ENCODE results near the gene SYNGR1.

Gene SYNGR1

GRCh38 chr22:39303358-39303757 is 46.4 kb upstream of the SYNGR1 start:
- Histone ChIP-seq H3K27me3 (peaks cover 50% of the 10 kb centered on the region), H3K9me3 (no peaks in the 10 kb centered on the region)
- TF ChIP-seq CTCF (IDR thresholded peaks at IDR 0.05): no peak

GRCh38 chr22:39303892-39304671 is 45.7 kb upstream of the SYNGR1 start:
- H3K4me1 ChIP-seq (ENCODE audit: control insufficient read depth in 1 of 2, insufficient read depth in 1 of 2, low read depth in 1 of 2, low read length in 1 of 2): peaks cover 7 to 10% of the 10 kb centered on the region in 2 experiments
- no peaks in the 10 kb centered on the region for H3K9me3 ChIP-seq
- H3K27me3 ChIP-seq: peaks cover 53% of the 10 kb centered on the region
- H3K36me3 ChIP-seq: no peaks in the 10 kb centered on the region
- no peak overlapping the region for H3K27ac ChIP-seq
- H3K4me3 ChIP-seq (ENCODE audit: low read depth in 1 of 2, low read length in 1 of 2): no peak overlapping the region
- TF ChIP-seq CTCF (IDR thresholded peaks at IDR 0.05): no peak

More at GRCh38 chr22:39303358-39303757, 46.4 kb upstream of the SYNGR1 start:
- Histone ChIP-seq H3K36me3 (no peaks in the 10 kb centered on the region), H3K4me1 (ENCODE audit: control insufficient read depth in 1 of 2, insufficient read depth in 1 of 2, low read depth in 1 of 2, low read length in 1 of 2) (peaks cover 5 to 7% of the 10 kb centered on the region in 2 experiments), H3K4me3 (ENCODE audit: low read depth in 1 of 2, low read length in 1 of 2) (no peak overlapping the region), H3K27ac (no peak overlapping the region)

- no peak overlapping the region for H3K4me3 ChIP-seq (ENCODE audit: low read depth in 1 of 2, low read length in 1 of 2)
- H3K9me3 ChIP-seq: no peaks in the 10 kb centered on the region
- H3K27me3 ChIP-seq: peaks cover 32% of the 10 kb centered on the region
- peaks cover 4% of the 10 kb centered on the region for H3K36me3 ChIP-seq
- peaks cover 0 to 6% of the 10 kb centered on the region in 2 experiments for H3K4me1 ChIP-seq (ENCODE audit: control insufficient read depth in 1 of 2, insufficient read depth in 1 of 2, low read depth in 1 of 2, low read length in 1 of 2)
- no peak for TF ChIP-seq CTCF (IDR thresholded peaks at IDR 0.05)
- no peak overlapping the region for H3K27ac ChIP-seq
Measured at GRCh38 chr22:39306456-39307361, 43.1 kb upstream of the SYNGR1 start.

GRCh38 chr22:39308614-39309363 is 41.0 kb upstream of the SYNGR1 start:
- H3K9me3 ChIP-seq: no peaks in the 10 kb centered on the region
- peaks cover 0 to 6% of the 10 kb centered on the region in 2 experiments for H3K4me1 ChIP-seq (ENCODE audit: control insufficient read depth in 1 of 2, insufficient read depth in 1 of 2, low read depth in 1 of 2, low read length in 1 of 2)
- no peak overlapping the region for H3K4me3 ChIP-seq (ENCODE audit: low read depth in 1 of 2, low read length in 1 of 2)
- H3K36me3 ChIP-seq: peaks cover 25% of the 10 kb centered on the region
- TF ChIP-seq CTCF (IDR thresholded peaks at IDR 0.05): no peak
- peaks cover 26% of the 10 kb centered on the region for H3K27me3 ChIP-seq
- no peak overlapping the region for H3K27ac ChIP-seq

- Histone ChIP-seq H3K4me1 (ENCODE audit: control insufficient read depth in 1 of 2, insufficient read depth in 1 of 2, low read depth in 1 of 2, low read length in 1 of 2) (peaks cover 0 to 6% of the 10 kb centered on the region in 2 experiments), H3K4me3 (ENCODE audit: low read depth in 1 of 2, low read length in 1 of 2) (no peak overlapping the region), H3K36me3 (peaks cover 31% of the 10 kb centered on the region), H3K27ac (no peak overlapping the region), H3K27me3 (peaks cover 26% of the 10 kb centered on the region), H3K9me3 (no peaks in the 10 kb centered on the region)
- TF ChIP-seq CTCF (IDR thresholded peaks at IDR 0.05): no peak
Measured at GRCh38 chr22:39309364-39309861, 40.4 kb upstream of the SYNGR1 start.
